ENCODE data around the gene RNF220. TPM values are rescaled to one million over a fixed set of nuclear protein-coding genes. Genes with fewer than 3 reads are reported as not detected.

Gene RNF220
- polyA plus RNA-seq, 1 donor (not counting 4 experiments of a cell fraction or from before 2014, with no cell fraction given): 42.7 TPM

- H3K4me3 ChIP-seq (ENCODE audit: control insufficient read depth in 2 of 3, extremely low read depth in 1 of 3, insufficient read depth in 2 of 3, low read depth in 1 of 3, low read length in 3 of 3): no peak overlapping the region
- H3K27ac ChIP-seq (ENCODE audit: control insufficient read depth, insufficient read depth, low read length): no peak overlapping the region
- H2AFZ ChIP-seq (ENCODE audit: control insufficient read depth, low read length): no peak overlapping the region
- no peaks in the 10 kb centered on the region for H3K27me3 ChIP-seq (ENCODE audit: control insufficient read depth, extremely low read depth, insufficient read depth, low read length)
- H4K20me1 ChIP-seq (ENCODE audit: control insufficient read depth, extremely low read depth, insufficient read depth, low read length): no peaks in the 10 kb centered on the region
- dilution Hi-C loops (cut with MboI; ENCODE audit: extremely low pct_ligation_motif_present, low sequenced_read_pairs): no loop called here
- H3K36me3 ChIP-seq (ENCODE audit: control insufficient read depth in 2 of 2, extremely low read depth in 1 of 2, insufficient read depth in 2 of 2, low read length in 2 of 2): no peaks in the 10 kb centered on the region
- H3K9ac ChIP-seq (ENCODE audit: control insufficient read depth, extremely low read depth, insufficient read depth, low read length): no peak overlapping the region
- DNase-seq (ENCODE audit: low read depth, low spot score): no peak
- no peak for TF ChIP-seq EZH2 (IDR thresholded peaks at IDR 0.05; ENCODE audit: low read length)
- TF ChIP-seq, protein P1, sequence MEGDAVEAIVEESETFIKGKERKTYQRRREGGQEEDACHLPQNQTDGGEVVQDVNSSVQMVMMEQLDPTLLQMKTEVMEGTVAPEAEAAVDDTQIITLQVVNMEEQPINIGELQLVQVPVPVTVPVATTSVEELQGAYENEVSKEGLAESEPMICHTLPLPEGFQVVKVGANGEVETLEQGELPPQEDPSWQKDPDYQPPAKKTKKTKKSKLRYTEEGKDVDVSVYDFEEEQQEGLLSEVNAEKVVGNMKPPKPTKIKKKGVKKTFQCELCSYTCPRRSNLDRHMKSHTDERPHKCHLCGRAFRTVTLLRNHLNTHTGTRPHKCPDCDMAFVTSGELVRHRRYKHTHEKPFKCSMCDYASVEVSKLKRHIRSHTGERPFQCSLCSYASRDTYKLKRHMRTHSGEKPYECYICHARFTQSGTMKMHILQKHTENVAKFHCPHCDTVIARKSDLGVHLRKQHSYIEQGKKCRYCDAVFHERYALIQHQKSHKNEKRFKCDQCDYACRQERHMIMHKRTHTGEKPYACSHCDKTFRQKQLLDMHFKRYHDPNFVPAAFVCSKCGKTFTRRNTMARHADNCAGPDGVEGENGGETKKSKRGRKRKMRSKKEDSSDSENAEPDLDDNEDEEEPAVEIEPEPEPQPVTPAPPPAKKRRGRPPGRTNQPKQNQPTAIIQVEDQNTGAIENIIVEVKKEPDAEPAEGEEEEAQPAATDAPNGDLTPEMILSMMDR (optimal IDR thresholded peaks at IDR 0.05 in 1 of 3, IDR thresholded peaks at IDR 0.05 in 1 of 3, conservative IDR thresholded peaks at IDR 0.05 in 1 of 3; ENCODE audit: extremely low read depth in 1 of 3, insufficient read depth in 2 of 3, low read length in 3 of 3): no peak
- no peaks in the 10 kb centered on the region for H3K79me2 ChIP-seq (ENCODE audit: control insufficient read depth, insufficient read depth, low read length)
- H3K4me1 ChIP-seq (ENCODE audit: control insufficient read depth, extremely low read depth, insufficient read depth, low read length): peaks cover 3% of the 10 kb centered on the region
- H3K4me2 ChIP-seq (ENCODE audit: control insufficient read depth, extremely low read depth, insufficient read depth, low read depth, low read length): no peak overlapping the region
- FAIRE-seq: no peak
- no peaks in the 10 kb centered on the region for H3K9me1 ChIP-seq (ENCODE audit: control insufficient read depth, extremely low read depth, insufficient read depth, low read length)
- H3K9me3 ChIP-seq (ENCODE audit: control insufficient read depth, low read depth, low read length): no peaks in the 10 kb centered on the region
These were observed 204.9 kb downstream of the RNF220 start for GRCh38 chr1:44609768-44610526.

DNA sequence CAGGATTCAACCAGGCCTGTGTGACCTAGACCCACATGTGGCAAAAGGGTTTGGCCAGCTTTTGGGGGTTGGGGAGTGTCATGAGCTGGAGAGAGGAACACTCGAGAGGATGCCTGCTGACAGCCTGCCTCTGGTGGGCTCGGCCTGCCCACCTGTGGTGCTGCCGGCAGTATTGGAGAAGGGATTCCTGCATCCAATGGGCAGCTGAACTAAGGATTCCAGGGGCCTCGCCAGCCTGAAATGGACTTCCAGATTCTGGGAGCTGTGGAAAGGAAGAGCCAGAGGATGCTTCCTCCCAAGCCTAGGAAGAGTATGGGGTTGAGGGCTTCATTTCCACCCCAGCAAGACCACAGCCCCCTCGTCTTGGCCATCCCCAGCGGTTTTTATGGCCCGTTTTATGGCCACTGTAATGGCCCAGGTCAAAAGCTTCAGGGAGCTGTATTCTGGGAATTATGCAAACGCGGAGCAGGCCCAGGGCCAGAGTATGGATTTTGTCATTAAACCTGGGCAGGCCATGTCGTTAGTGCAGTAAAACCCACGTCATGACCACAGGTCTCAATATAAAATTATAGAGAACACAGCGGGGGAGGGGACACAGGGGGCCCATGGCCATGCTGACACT lies 205.6 kb downstream of the RNF220 start:
- no peaks in the 10 kb centered on the region for H3K27me3 ChIP-seq (ENCODE audit: control insufficient read depth, extremely low read depth, insufficient read depth, low read length)
- DNase-seq (ENCODE audit: low read depth, low spot score) (no peak), FAIRE-seq (no peak)
- H4K20me1 ChIP-seq (ENCODE audit: control insufficient read depth, extremely low read depth, insufficient read depth, low read length): no peaks in the 10 kb centered on the region
- TF ChIP-seq, protein P1 (optimal IDR thresholded peaks at IDR 0.05 in 1 of 3, IDR thresholded peaks at IDR 0.05 in 1 of 3, conservative IDR thresholded peaks at IDR 0.05 in 1 of 3; ENCODE audit: extremely low read depth in 1 of 3, insufficient read depth in 2 of 3, low read length in 3 of 3): no peak
- TF ChIP-seq EZH2 (IDR thresholded peaks at IDR 0.05; ENCODE audit: low read length): no peak
- no peak overlapping the region for H2AFZ ChIP-seq (ENCODE audit: control insufficient read depth, low read length)
- H3K4me2 ChIP-seq (ENCODE audit: control insufficient read depth, extremely low read depth, insufficient read depth, low read depth, low read length): no peak overlapping the region
- no peaks in the 10 kb centered on the region for H3K36me3 ChIP-seq (ENCODE audit: control insufficient read depth in 2 of 2, extremely low read depth in 1 of 2, insufficient read depth in 2 of 2, low read length in 2 of 2)
- H3K9me3 ChIP-seq (ENCODE audit: control insufficient read depth, low read depth, low read length): no peaks in the 10 kb centered on the region
- peaks cover 3% of the 10 kb centered on the region for H3K4me1 ChIP-seq (ENCODE audit: control insufficient read depth, extremely low read depth, insufficient read depth, low read length)
- no peak overlapping the region for H3K9ac ChIP-seq (ENCODE audit: control insufficient read depth, extremely low read depth, insufficient read depth, low read length)
- no peaks in the 10 kb centered on the region for H3K9me1 ChIP-seq (ENCODE audit: control insufficient read depth, extremely low read depth, insufficient read depth, low read length)
- H3K79me2 ChIP-seq (ENCODE audit: control insufficient read depth, insufficient read depth, low read length): no peaks in the 10 kb centered on the region
- dilution Hi-C loops (cut with MboI; ENCODE audit: extremely low pct_ligation_motif_present, low sequenced_read_pairs): no loop called here
- H3K4me3 ChIP-seq (ENCODE audit: control insufficient read depth in 2 of 3, extremely low read depth in 1 of 3, insufficient read depth in 2 of 3, low read depth in 1 of 3, low read length in 3 of 3): no peak overlapping the region
- H3K27ac ChIP-seq (ENCODE audit: control insufficient read depth, insufficient read depth, low read length): no peak overlapping the region
